HepG2 (cell line): ENCODE data around the gene FAM110D. TPM values are rescaled to one million over a fixed set of nuclear protein-coding genes. Genes with fewer than 3 reads are reported as not detected.
A peak's percentile ranks its signal among the peaks of the same experiment; 100 is the strongest.

ENCODE experiments used
- ATAC-seq: fragments of 200-7000 bp; cut with Tn5 transposase; 3 replicates; pipeline ENCODE4 v1.9.1; 2020; ENCODE audit warnings: mild to moderate bottlenecking, moderate library complexity
- BruUV-seq: library from RNA; stranded (reverse); fragments of 400-500 nt; replicated peaks from 2 replicates; lab custom pipeline; 2021; lab: Mats Ljungman, UMichigan
- CTCF ChIA-PET: fragments of 300-600 bp; formaldehyde crosslinking; extraction: SDS; loops from one replicate; lab custom pipeline; 2021; ENCODE audit warnings: low total read pairs, inconsistent platforms, low intra/inter-chr PET ratio; lab: Yijun Ruan, JAX
- POLR2A ChIA-PET: fragments of 350-600 bp; sonication (Branson Sonifier 250); formaldehyde crosslinking; loops from one replicate; lab custom pipeline; 2020; ENCODE audit warnings: antibody characterized with exemption, inconsistent platforms; lab: Yijun Ruan, JAX
- DNase-seq: peaks from one replicate; pipeline ENCODE4 v3.0.0-alpha.2; 2015; ENCODE audit warnings: low spot score
- FAIRE-seq: peaks from 3 replicates; lab custom pipeline; 2011; peaks lifted over from hg19 to GRCh38; lab: Jason Lieb, UNC
- H2AFZ ChIP-seq: one replicate; pipeline ENCODE4 v1.6.1; 2011; ENCODE audit warnings: low read length, inconsistent platforms
- H3K27ac ChIP-seq: fragments of 300-600 bp; 3 replicates; pipeline ENCODE4 v1.8.0; 2011; ENCODE audit warnings: mixed run types, mild to moderate bottlenecking, mixed read lengths, low read length, inconsistent platforms; ENCODE audit not compliant: insufficient read depth; ENCODE audit errors: extremely low read length
- H3K27me3 ChIP-seq, 2 experiments: fragments of 200-600 bp in 1 of 2; 2 replicates in 1 of 2; 3 replicates in 1 of 2; pipeline versions ENCODE4 v1.6.0 to v1.8.0; 2011; ENCODE audit warnings: low read length in 2 of 2, mild to moderate bottlenecking in 2 of 2, moderate library complexity in 2 of 2, inconsistent platforms in 1 of 2; ENCODE audit not compliant: insufficient read depth in 2 of 2, control insufficient read depth in 1 of 2
- H3K36me3 ChIP-seq, 2 experiments: fragments of 200-600 bp in 1 of 2; replicated peaks in 1 of 2; 2 replicates in 1 of 2; 3 replicates in 1 of 2; pipeline versions ENCODE4 v1.5.1 to v1.8.0; 2011; ENCODE audit warnings: low read length in 2 of 2, inconsistent platforms in 1 of 2; ENCODE audit not compliant: insufficient read depth in 2 of 2, control insufficient read depth in 1 of 2
- H3K4me1 ChIP-seq: 2 replicates; pipeline ENCODE4 v1.5.1; 2012; ENCODE audit warnings: low read length, inconsistent platforms; ENCODE audit not compliant: insufficient read depth
- H3K4me2 ChIP-seq: 2 replicates; pipeline ENCODE4 v1.6.0; 2011; ENCODE audit warnings: low read depth, low read length, inconsistent platforms
- H3K4me3 ChIP-seq, 3 experiments: fragments of 200-600 bp in 1 of 3; sonication (generic), shearing (Covaris generic) in 1 of 3; replicated peaks in 1 of 3; 2 replicates each; pipeline ENCODE4 v1.5.1; 2011 to 2016; ENCODE audit warnings: low read length in 3 of 3, inconsistent platforms in 2 of 3, low read depth in 2 of 3, mild to moderate bottlenecking in 2 of 3, control low read depth in 1 of 3, mixed read lengths in 1 of 3; ENCODE audit not compliant: insufficient read depth in 1 of 3
- H3K79me2 ChIP-seq: one replicate; pipeline ENCODE4 v1.6.1; 2011; ENCODE audit warnings: low read length, inconsistent platforms; ENCODE audit not compliant: insufficient read depth
- H3K9ac ChIP-seq: 2 replicates; pipeline ENCODE4 v1.6.0; 2011; ENCODE audit warnings: mild to moderate bottlenecking, low read depth, low read length, inconsistent platforms; ENCODE audit not compliant: insufficient read depth
- H3K9me3 ChIP-seq: 2 replicates; pipeline ENCODE4 v1.5.1; 2012; ENCODE audit warnings: mild to moderate bottlenecking, low read length
- H4K20me1 ChIP-seq: 2 replicates; pipeline ENCODE4 v1.6.0; 2011; ENCODE audit warnings: inconsistent platforms, mild to moderate bottlenecking, low read length, moderate library complexity; ENCODE audit not compliant: insufficient read depth
- CHCHD3 ChIP-seq: sonication (generic); formaldehyde crosslinking; IDR thresholded peaks from 2 replicates; pipeline ENCODE4 v1.8.0; 2022; ENCODE audit warnings: mild to moderate bottlenecking, missing genetic modification reagents, moderate library complexity
- EHMT2 ChIP-seq: fragments of 200-600 bp; sonication (generic); IDR thresholded peaks from 2 replicates; pipeline ENCODE4 v1.7.0; 2017; ENCODE audit warnings: antibody characterized with exemption, low read depth, low read length, borderline replicate concordance
- RNF2 ChIP-seq: fragments of 450-650 bp; conservative IDR thresholded peaks from 2 replicates; pipeline ENCODE4 v1.6.1; 2016; ENCODE audit warnings: low read depth
- SETDB1 ChIP-seq: sonication (generic); formaldehyde crosslinking; IDR thresholded peaks from 2 replicates; pipeline ENCODE4 v1.5.1; 2020; ENCODE audit warnings: missing genetic modification reagents, mild to moderate bottlenecking, borderline replicate concordance
- SOX6 ChIP-seq, 2 experiments: fragments of 450-650 bp in 1 of 2; sonication (generic) in 1 of 2; formaldehyde crosslinking in 1 of 2; IDR thresholded peaks; 2 replicates each; pipeline versions ENCODE4 v1.4.0 to v1.6.1; 2017 to 2020; ENCODE audit warnings: antibody characterized with exemption in 1 of 2, mild to moderate bottlenecking in 1 of 2, missing genetic modification reagents in 1 of 2
- SRY ChIP-seq: sonication (generic); formaldehyde crosslinking; IDR thresholded peaks from 2 replicates; pipeline ENCODE4 v1.8.0; 2022; ENCODE audit warnings: mild to moderate bottlenecking, missing genetic modification reagents
- ZNF3 ChIP-seq: IDR thresholded peaks from 2 replicates; pipeline ENCODE4 v1.7.0; 2017; ENCODE audit warnings: inconsistent platforms
- ZNF329 ChIP-seq: sonication (generic); formaldehyde crosslinking; IDR thresholded peaks from 2 replicates; pipeline ENCODE4 v1.9.0; 2021; ENCODE audit warnings: low read depth, mild to moderate bottlenecking, missing genetic modification reagents
- ZNF747 ChIP-seq: sonication (generic); formaldehyde crosslinking; IDR thresholded peaks from 2 replicates; pipeline ENCODE4 v1.8.1; 2023; ENCODE audit warnings: missing genetic modification reagents, mild to moderate bottlenecking, borderline replicate concordance
- WGBS: methylation state at CpG from one replicate; pipeline ENCODE4 v1.1.6; 2017; ENCODE audit warnings: low lambda C conversion rate; 5-methylcytosine and 5-hydroxymethylcytosine counted together
- in situ Hi-C: cut with HindIII; loops from 2 replicates; pipeline ENCODE4 v1.10.0; 2017; ENCODE audit warnings: low pct_unique_long_range_greater_than_20kb; ENCODE audit not compliant: extremely low pct_ligation_motif_present
- intact Hi-C: fragments of 100-400 bp; cut with micrococcal nuclease; formaldehyde crosslinking; loops from one replicate; pipeline ENCODE4 v1.10.0; 2022; ENCODE audit not compliant: unreplicated experiment
- polyA plus RNA-seq, 8 experiments: library from polyadenylated mRNA; depleted of rRNA in 3 of 8; stranded (reverse) in 7 of 8; unstranded in 1 of 8; fragments of >200 nt; fragmentation: Illumina TruSeq in 4 of 8; extraction: Trizol in 4 of 8; gene quantifications; 2 replicates each; pipeline versions ENCODE4 v1.2.1 to v1.2.3, GENCODE V29; 2011 to 2016; ENCODE audit warnings: low read depth in 4 of 8, missing spikeins in 1 of 8, mixed read lengths in 1 of 8; ENCODE audit not compliant: insufficient read depth in 1 of 8
- total RNA-seq, 5 experiments: library from RNA; depleted of rRNA; stranded (reverse); fragments of >200 nt; fragmentation: Illumina TruSeq; extraction: Trizol; gene quantifications; 2 replicates each; pipeline ENCODE4 v1.2.3, GENCODE V29; 2016; ENCODE audit warnings: low read depth in 1 of 5
- TF ChIP-seq, protein P1 (sequence below): IDR thresholded peaks from 2 replicates; pipeline ENCODE4 v1.6.1; 2012; ENCODE audit warnings: low read length, improper control_type of control experiment
- TF ChIP-seq, protein P2 (sequence below): sonication (generic); formaldehyde crosslinking; IDR thresholded peaks from 2 replicates; pipeline ENCODE4 v1.5.0; 2020; ENCODE audit warnings: mild to moderate bottlenecking, missing genetic modification reagents, moderate library complexity
- TF ChIP-seq, protein P3 (sequence below): sonication (generic); formaldehyde crosslinking; IDR thresholded peaks from 2 replicates; pipeline ENCODE4 v1.5.1; 2020; ENCODE audit warnings: mild to moderate bottlenecking, missing genetic modification reagents, moderate library complexity

Gene FAM110D
- total and polyA plus RNA-seq, 2 of the 13 experiments (the other 11 are each of a cell fraction or from before 2014, with no cell fraction given): not detected

DNA sequence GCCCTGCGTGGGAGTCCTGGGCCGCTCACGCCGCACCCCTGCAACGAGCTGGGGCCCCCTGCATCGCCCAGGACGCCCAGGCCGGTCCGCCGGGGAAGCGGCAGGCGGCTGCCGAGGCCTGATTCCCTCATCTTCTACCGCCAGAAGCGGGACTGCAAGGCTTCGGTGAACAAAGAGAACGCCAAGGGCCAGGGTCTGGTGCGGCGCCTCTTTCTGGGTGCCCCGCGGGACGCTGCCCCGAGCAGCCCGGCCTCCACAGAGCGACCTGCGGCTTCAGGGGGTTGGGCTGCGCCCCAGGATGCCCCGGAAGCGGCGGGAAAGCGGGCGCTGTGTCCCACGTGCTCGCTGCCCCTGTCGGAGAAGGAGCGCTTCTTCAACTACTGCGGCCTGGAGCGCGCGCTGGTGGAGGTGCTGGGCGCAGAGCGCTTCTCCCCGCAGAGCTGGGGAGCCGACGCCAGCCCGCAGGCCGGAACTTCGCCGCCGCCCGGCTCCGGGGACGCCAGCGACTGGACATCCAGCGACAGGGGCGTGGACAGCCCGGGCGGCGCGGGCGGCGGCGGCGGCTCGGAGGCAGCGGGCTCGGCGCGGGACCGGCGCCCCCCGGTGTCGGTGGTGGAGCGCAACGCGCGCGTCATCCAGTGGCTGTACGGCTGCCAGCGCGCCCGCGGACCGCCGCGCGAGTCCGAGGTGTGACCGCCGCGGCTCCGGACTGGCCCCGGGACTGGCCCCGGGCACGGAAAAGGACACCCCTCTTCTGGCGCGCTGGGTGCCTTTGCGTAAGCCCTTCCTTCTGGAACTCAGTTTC is 2.7 kb downstream of the FAM110D start:
- H2AFZ ChIP-seq: no peak overlapping the region
- CTCF ChIA-PET: no interaction called here
- intact Hi-C loops (loop anchor here (5.0 kb wide), 2 partner anchors 49 to 124 kb away; partner anchors contain the start of gene PDIK1L), in situ Hi-C loops (loop anchor here (10.0 kb wide), 1 partner anchor 267 kb away; no protein-coding TSS in a partner anchor)
- peak overlapping the region; percentile 15; the same call in 1 of the 2 replicates for H3K9ac ChIP-seq
- ATAC-seq: peak; percentile 66
- H3K9me3 ChIP-seq: no peaks in the 10 kb centered on the region
- peak overlapping the region; percentile 42 to 76 (median 47); a peak in 5 of 6 replicates for H3K4me3 ChIP-seq
- FAIRE-seq: no peak
- no peak overlapping the region for H3K27ac ChIP-seq
- no peaks in the 10 kb centered on the region for H3K36me3 ChIP-seq
- no peaks in the 10 kb centered on the region for H3K79me2 ChIP-seq
- DNase-seq: no peak
- 31% methylated on average over 8 of the region's 98 CpGs for WGBS
- no peaks in the 10 kb centered on the region for H4K20me1 ChIP-seq
- H3K4me1 ChIP-seq: peaks cover 43% of the 10 kb centered on the region
- peak overlapping the region; percentile 78 for H3K4me2 ChIP-seq
- no TSS peak for BruUV-seq
- peaks cover 12 to 68% of the 10 kb centered on the region in 2 experiments; a peak in 4 of 5 replicates for H3K27me3 ChIP-seq
- POLR2A ChIA-PET: no interaction called here
- TF ChIP-seq, protein P1, sequence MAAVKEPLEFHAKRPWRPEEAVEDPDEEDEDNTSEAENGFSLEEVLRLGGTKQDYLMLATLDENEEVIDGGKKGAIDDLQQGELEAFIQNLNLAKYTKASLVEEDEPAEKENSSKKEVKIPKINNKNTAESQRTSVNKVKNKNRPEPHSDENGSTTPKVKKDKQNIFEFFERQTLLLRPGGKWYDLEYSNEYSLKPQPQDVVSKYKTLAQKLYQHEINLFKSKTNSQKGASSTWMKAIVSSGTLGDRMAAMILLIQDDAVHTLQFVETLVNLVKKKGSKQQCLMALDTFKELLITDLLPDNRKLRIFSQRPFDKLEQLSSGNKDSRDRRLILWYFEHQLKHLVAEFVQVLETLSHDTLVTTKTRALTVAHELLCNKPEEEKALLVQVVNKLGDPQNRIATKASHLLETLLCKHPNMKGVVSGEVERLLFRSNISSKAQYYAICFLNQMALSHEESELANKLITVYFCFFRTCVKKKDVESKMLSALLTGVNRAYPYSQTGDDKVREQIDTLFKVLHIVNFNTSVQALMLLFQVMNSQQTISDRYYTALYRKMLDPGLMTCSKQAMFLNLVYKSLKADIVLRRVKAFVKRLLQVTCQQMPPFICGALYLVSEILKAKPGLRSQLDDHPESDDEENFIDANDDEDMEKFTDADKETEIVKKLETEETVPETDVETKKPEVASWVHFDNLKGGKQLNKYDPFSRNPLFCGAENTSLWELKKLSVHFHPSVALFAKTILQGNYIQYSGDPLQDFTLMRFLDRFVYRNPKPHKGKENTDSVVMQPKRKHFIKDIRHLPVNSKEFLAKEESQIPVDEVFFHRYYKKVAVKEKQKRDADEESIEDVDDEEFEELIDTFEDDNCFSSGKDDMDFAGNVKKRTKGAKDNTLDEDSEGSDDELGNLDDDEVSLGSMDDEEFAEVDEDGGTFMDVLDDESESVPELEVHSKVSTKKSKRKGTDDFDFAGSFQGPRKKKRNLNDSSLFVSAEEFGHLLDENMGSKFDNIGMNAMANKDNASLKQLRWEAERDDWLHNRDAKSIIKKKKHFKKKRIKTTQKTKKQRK: no peak
- peak; percentile 72; the same call in 1 of the 2 replicates for TF ChIP-seq RNF2
- no peak for TF ChIP-seq CHCHD3 (CRISPR knock-in tag)
- no peak for TF ChIP-seq ZNF3
- TF ChIP-seq, protein P2, sequence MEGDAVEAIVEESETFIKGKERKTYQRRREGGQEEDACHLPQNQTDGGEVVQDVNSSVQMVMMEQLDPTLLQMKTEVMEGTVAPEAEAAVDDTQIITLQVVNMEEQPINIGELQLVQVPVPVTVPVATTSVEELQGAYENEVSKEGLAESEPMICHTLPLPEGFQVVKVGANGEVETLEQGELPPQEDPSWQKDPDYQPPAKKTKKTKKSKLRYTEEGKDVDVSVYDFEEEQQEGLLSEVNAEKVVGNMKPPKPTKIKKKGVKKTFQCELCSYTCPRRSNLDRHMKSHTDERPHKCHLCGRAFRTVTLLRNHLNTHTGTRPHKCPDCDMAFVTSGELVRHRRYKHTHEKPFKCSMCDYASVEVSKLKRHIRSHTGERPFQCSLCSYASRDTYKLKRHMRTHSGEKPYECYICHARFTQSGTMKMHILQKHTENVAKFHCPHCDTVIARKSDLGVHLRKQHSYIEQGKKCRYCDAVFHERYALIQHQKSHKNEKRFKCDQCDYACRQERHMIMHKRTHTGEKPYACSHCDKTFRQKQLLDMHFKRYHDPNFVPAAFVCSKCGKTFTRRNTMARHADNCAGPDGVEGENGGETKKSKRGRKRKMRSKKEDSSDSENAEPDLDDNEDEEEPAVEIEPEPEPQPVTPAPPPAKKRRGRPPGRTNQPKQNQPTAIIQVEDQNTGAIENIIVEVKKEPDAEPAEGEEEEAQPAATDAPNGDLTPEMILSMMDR (CRISPR knock-in tag): peak; percentile 43; the same call in 1 of the 2 replicates
- no peak for TF ChIP-seq EHMT2
- TF ChIP-seq ZNF329: 0 out of 2 replicates have a peak, but pooled peaks have one; percentile 34
- TF ChIP-seq SETDB1 (CRISPR knock-in tag): no peak
- no peak for TF ChIP-seq SOX6 (IDR thresholded peaks at IDR 0.05)
- 0 out of 2 replicates have a peak, but pooled peaks have one; percentile 18 for TF ChIP-seq SOX6 (CRISPR knock-in tag; IDR thresholded peaks at IDR 0.05)
- no peak for TF ChIP-seq ZNF747 (CRISPR knock-in tag)
- no peak for TF ChIP-seq SRY (CRISPR knock-in tag)
- TF ChIP-seq, protein P3, sequence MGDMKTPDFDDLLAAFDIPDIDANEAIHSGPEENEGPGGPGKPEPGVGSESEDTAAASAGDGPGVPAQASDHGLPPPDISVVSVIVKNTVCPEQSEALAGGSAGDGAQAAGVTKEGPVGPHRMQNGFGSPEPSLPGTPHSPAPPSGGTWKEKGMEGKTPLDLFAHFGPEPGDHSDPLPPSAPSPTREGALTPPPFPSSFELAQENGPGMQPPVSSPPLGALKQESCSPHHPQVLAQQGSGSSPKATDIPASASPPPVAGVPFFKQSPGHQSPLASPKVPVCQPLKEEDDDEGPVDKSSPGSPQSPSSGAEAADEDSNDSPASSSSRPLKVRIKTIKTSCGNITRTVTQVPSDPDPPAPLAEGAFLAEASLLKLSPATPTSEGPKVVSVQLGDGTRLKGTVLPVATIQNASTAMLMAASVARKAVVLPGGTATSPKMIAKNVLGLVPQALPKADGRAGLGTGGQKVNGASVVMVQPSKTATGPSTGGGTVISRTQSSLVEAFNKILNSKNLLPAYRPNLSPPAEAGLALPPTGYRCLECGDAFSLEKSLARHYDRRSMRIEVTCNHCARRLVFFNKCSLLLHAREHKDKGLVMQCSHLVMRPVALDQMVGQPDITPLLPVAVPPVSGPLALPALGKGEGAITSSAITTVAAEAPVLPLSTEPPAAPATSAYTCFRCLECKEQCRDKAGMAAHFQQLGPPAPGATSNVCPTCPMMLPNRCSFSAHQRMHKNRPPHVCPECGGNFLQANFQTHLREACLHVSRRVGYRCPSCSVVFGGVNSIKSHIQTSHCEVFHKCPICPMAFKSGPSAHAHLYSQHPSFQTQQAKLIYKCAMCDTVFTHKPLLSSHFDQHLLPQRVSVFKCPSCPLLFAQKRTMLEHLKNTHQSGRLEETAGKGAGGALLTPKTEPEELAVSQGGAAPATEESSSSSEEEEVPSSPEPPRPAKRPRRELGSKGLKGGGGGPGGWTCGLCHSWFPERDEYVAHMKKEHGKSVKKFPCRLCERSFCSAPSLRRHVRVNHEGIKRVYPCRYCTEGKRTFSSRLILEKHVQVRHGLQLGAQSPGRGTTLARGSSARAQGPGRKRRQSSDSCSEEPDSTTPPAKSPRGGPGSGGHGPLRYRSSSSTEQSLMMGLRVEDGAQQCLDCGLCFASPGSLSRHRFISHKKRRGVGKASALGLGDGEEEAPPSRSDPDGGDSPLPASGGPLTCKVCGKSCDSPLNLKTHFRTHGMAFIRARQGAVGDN (CRISPR knock-in tag): peak; percentile 88
